H1 (cell line): ENCODE results near the gene NREP. TPM values are rescaled to one million over a fixed set of nuclear protein-coding genes. Genes with fewer than 3 reads are reported as not detected.

Experiments used
- CTCF ChIA-PET: fragments of 300-600 bp; sonication (Branson Sonifier 250); formaldehyde crosslinking; loops from one replicate; lab custom pipeline; 2021; ENCODE audit not compliant: partially characterized antibody; lab: Charles Lee
- POLR2A ChIA-PET: fragments of 300-600 bp; sonication (Branson Sonifier 250); formaldehyde crosslinking; loops from one replicate; lab custom pipeline; 2021; ENCODE audit warnings: inconsistent platforms; ENCODE audit not compliant: partially characterized antibody; lab: Charles Lee
- DNase-seq, 2 experiments: peaks; one replicate each; pipeline versions ENCODE4 v3.0.0 to v3.0.0-alpha.2; 2010 to 2022; ENCODE audit warnings: low spot score in 2 of 2, low read depth in 1 of 2, mixed read lengths in 1 of 2
- FAIRE-seq: peaks from 2 replicates; lab custom pipeline; 2011; peaks lifted over from hg19 to GRCh38; lab: Jason Lieb, UNC
- H2AFZ ChIP-seq: 2 replicates; pipeline ENCODE4 v1.8.1; 2012; ENCODE audit warnings: low read length, inconsistent platforms
- H2AK5ac ChIP-seq: 2 replicates; pipeline ENCODE4 v1.6.1; 2013; ENCODE audit warnings: low read depth, low read length
- H2BK120ac ChIP-seq: replicated peaks from 2 replicates; pipeline ENCODE3; 2013; ENCODE audit warnings: low read depth, low read length, inconsistent platforms
- H2BK12ac ChIP-seq: 2 replicates; pipeline ENCODE4 v1.6.1; 2013; ENCODE audit warnings: low read depth, low read length
- H2BK15ac ChIP-seq: 2 replicates; pipeline ENCODE4 v1.6.1; 2013; ENCODE audit warnings: low read length
- H2BK20ac ChIP-seq: 2 replicates; pipeline ENCODE4 v1.6.1; 2013; ENCODE audit warnings: low read length
- H2BK5ac ChIP-seq: 2 replicates; pipeline ENCODE4 v1.6.1; 2013; ENCODE audit warnings: low read depth, low read length
- H3K14ac ChIP-seq: 2 replicates; pipeline ENCODE4 v1.6.1; 2013; ENCODE audit warnings: inconsistent platforms; ENCODE audit not compliant: insufficient read length
- H3K18ac ChIP-seq: 2 replicates; pipeline ENCODE4 v1.6.1; 2013; ENCODE audit warnings: low read length; ENCODE audit errors: extremely low read depth
- H3K23ac ChIP-seq: 2 replicates; pipeline ENCODE4 v1.6.1; 2013; ENCODE audit warnings: inconsistent platforms; ENCODE audit not compliant: insufficient read length
- H3K23me2 ChIP-seq: 2 replicates; pipeline ENCODE4 v1.6.1; 2013; ENCODE audit warnings: low read depth, low read length
- H3K27ac ChIP-seq: 2 replicates; pipeline ENCODE4 v1.6.1; 2011; ENCODE audit warnings: low read depth, low read length, inconsistent platforms
- H3K27me3 ChIP-seq, 4 experiments: replicated peaks in 1 of 4; 1 replicate in 1 of 4; 2 replicates in 3 of 4; pipeline versions ENCODE4 v1.6.1 to v1.8.1; 2011 to 2013; ENCODE audit warnings: low read length in 3 of 4, mild to moderate bottlenecking in 3 of 4, inconsistent platforms in 2 of 4, mixed read lengths in 2 of 4, moderate library complexity in 1 of 4; ENCODE audit not compliant: control insufficient read depth in 3 of 4, insufficient read depth in 3 of 4; ENCODE audit errors: extremely low read depth in 1 of 4
- H3K36me3 ChIP-seq, 4 experiments: 2 replicates each; pipeline versions ENCODE4 v1.6.1 to v1.8.1; 2011 to 2013; ENCODE audit warnings: mild to moderate bottlenecking in 4 of 4, low read length in 3 of 4, moderate library complexity in 2 of 4, control low read depth in 1 of 4, inconsistent platforms in 1 of 4; ENCODE audit not compliant: insufficient read depth in 4 of 4, control insufficient read depth in 2 of 4
- H3K4ac ChIP-seq: replicated peaks from 2 replicates; pipeline ENCODE3; 2013; ENCODE audit warnings: low read length, low read depth, mixed read lengths, inconsistent platforms; ENCODE audit not compliant: insufficient read length
- H3K4me1 ChIP-seq, 4 experiments: replicated peaks in 1 of 4; 1 replicate in 1 of 4; 2 replicates in 3 of 4; pipeline versions ENCODE4 v1.6.1 to v1.8.1; 2011 to 2013; ENCODE audit warnings: low read length in 3 of 4, inconsistent platforms in 2 of 4, mixed read lengths in 1 of 4; ENCODE audit not compliant: insufficient read depth in 4 of 4, control insufficient read depth in 3 of 4
- H3K4me2 ChIP-seq, 2 experiments: 2 replicates each; pipeline versions ENCODE4 v1.6.1 to v1.8.1; 2011 to 2013; ENCODE audit warnings: low read depth in 2 of 2, low read length in 2 of 2, control low read depth in 1 of 2, inconsistent platforms in 1 of 2, mild to moderate bottlenecking in 1 of 2; ENCODE audit not compliant: insufficient read depth in 1 of 2
- H3K4me3 ChIP-seq, 4 experiments: fragments of 200-600, 300-600 bp in 1 of 4; sonication (generic), shearing (Covaris generic), sonication (Bioruptor Twin) in 1 of 4; 2 replicates each; pipeline versions ENCODE4 v1.5.1 to v1.8.1; 2011 to 2016; ENCODE audit warnings: low read length in 4 of 4, low read depth in 3 of 4, control low read depth in 2 of 4, inconsistent platforms in 2 of 4, mild to moderate bottlenecking in 2 of 4, mixed read lengths in 1 of 4, moderate library complexity in 1 of 4; ENCODE audit not compliant: insufficient read depth in 2 of 4; ENCODE audit errors: extremely low read depth in 1 of 4
- H3K56ac ChIP-seq: replicated peaks from 2 replicates; pipeline ENCODE3; 2013; ENCODE audit warnings: low read depth, mild to moderate bottlenecking, mixed read lengths, low read length, inconsistent platforms; ENCODE audit not compliant: insufficient read length
- H3K79me1 ChIP-seq: 2 replicates; pipeline ENCODE4 v1.6.1; 2013; ENCODE audit warnings: low read depth, low read length, control low read depth
- H3K79me2 ChIP-seq, 2 experiments: 2 replicates each; pipeline versions ENCODE4 v1.6.1 to v1.8.1; 2012 to 2013; ENCODE audit warnings: low read length in 2 of 2, mild to moderate bottlenecking in 2 of 2, inconsistent platforms in 1 of 2; ENCODE audit not compliant: insufficient read depth in 2 of 2, control insufficient read depth in 1 of 2
- H3K9ac ChIP-seq, 4 experiments: replicated peaks in 1 of 4; 1 replicate in 1 of 4; 2 replicates in 3 of 4; pipeline versions ENCODE4 v1.6.1 to v1.8.1; 2011 to 2013; ENCODE audit warnings: low read depth in 3 of 4, low read length in 3 of 4, control low read depth in 2 of 4, mild to moderate bottlenecking in 2 of 4, moderate library complexity in 2 of 4, inconsistent platforms in 1 of 4; ENCODE audit errors: extremely low read depth in 1 of 4
- H3K9me3 ChIP-seq, 2 experiments: 2 replicates each; pipeline versions ENCODE4 v1.6.1 to v1.8.1; 2012 to 2013; ENCODE audit warnings: mild to moderate bottlenecking in 2 of 2, moderate library complexity in 2 of 2, control low read depth in 1 of 2, inconsistent platforms in 1 of 2, low read depth in 1 of 2, low read length in 1 of 2, mixed read lengths in 1 of 2; ENCODE audit not compliant: insufficient read depth in 2 of 2
- H4K20me1 ChIP-seq, 2 experiments: replicated peaks in 1 of 2; 2 replicates each; pipeline versions ENCODE3 to v1.8.1; 2011 to 2013; ENCODE audit warnings: inconsistent platforms in 2 of 2, low read length in 2 of 2, mild to moderate bottlenecking in 1 of 2; ENCODE audit not compliant: insufficient read depth in 2 of 2, control insufficient read depth in 1 of 2
- H4K5ac ChIP-seq: 2 replicates; pipeline ENCODE4 v1.6.1; 2013; ENCODE audit warnings: low read length, low read depth, mixed read lengths, inconsistent platforms; ENCODE audit not compliant: insufficient read length
- H4K8ac ChIP-seq: 2 replicates; pipeline ENCODE4 v1.8.0; 2013; ENCODE audit warnings: mild to moderate bottlenecking, moderate library complexity, low read length, inconsistent platforms; ENCODE audit not compliant: insufficient read depth; ENCODE audit errors: extremely low read depth
- H4K91ac ChIP-seq: replicated peaks from 2 replicates; pipeline ENCODE3; 2013; ENCODE audit warnings: low read length, mixed read lengths, inconsistent platforms; ENCODE audit not compliant: insufficient read length
- BCL11A ChIP-seq, 2 experiments: IDR thresholded peaks; one replicate each; pipeline ENCODE4 v1.6.1; 2011; ENCODE audit warnings: low read depth in 2 of 2, low read length in 2 of 2, mild to moderate bottlenecking in 2 of 2
- KDM1A ChIP-seq: fragments of 200-600, 300-600 bp; sonication (generic); IDR thresholded peaks from 2 replicates; pipeline ENCODE4 v1.7.1; 2016; ENCODE audit warnings: mild to moderate bottlenecking, low read length, borderline replicate concordance
- KDM5A ChIP-seq: fragments of 200-600 bp; IDR thresholded peaks from 2 replicates; pipeline ENCODE4 v1.7.1; 2012; ENCODE audit warnings: mild to moderate bottlenecking, low read length, inconsistent platforms, mixed read lengths
- SP2 ChIP-seq: IDR thresholded peaks from 2 replicates; pipeline ENCODE4 v1.6.1; 2012; ENCODE audit warnings: mild to moderate bottlenecking, low read length, inconsistent platforms
- USF2 ChIP-seq: IDR thresholded peaks from 2 replicates; pipeline ENCODE4 v1.6.1; 2011; ENCODE audit warnings: low read length, improper control_type of control experiment
- WGBS, 2 experiments: shearing (Covaris generic) in 1 of 2; methylation state at CpG; one replicate each; pipeline versions ENCODE4 v1.1.6 to v1.1.7; 2013 to 2015; ENCODE audit warnings: low lambda C conversion rate in 2 of 2, mixed read lengths in 2 of 2, inconsistent platforms in 1 of 2, low coverage in 1 of 2, missing lambda C conversion rate in 1 of 2; ENCODE audit not compliant: insufficient replicate concordance in 2 of 2, insufficient coverage in 1 of 2, insufficient read length in 1 of 2; ENCODE audit errors: extremely low coverage in 1 of 2, missing lambda C conversion rate in 1 of 2; 5-methylcytosine and 5-hydroxymethylcytosine counted together
- polyA plus RNA-seq, 7 experiments: library from polyadenylated mRNA; depleted of rRNA in 3 of 7; stranded (reverse) in 5 of 7; unstranded in 2 of 7; fragments of >200 nt in 5 of 7; fragments of 200-250 nt in 2 of 7; gene quantifications; 1 replicate in 5 of 7; 2 replicates in 1 of 7; 4 replicates in 1 of 7; pipeline versions ENCODE4 v1.2.1 to v1.2.3, GENCODE V29; 2011 to 2013; ENCODE audit warnings: missing spikeins in 2 of 7, mixed read lengths in 2 of 7
- total RNA-seq: library from RNA; stranded (reverse); fragmentation: NEBNext Ultra II Directional; extraction: Animal tissue kit (Norgen Biotek cat#: 25700); gene quantifications from 2 replicates; pipeline ENCODE4 v1.2.1, GENCODE V29; 2021

The NREP gene
- total and polyA plus RNA-seq, 2 of the 8 experiments (the other 6 are each of a cell fraction or from before 2014, with no cell fraction given), result 254 to 301 TPM

GRCh38 chr5:111745075-111745739, 11.8 kb downstream of the NREP start:
- Histone ChIP-seq H3K4me1 (peaks cover 2 to 21% (median 12%) of the 10 kb centered on the region in 4 experiments; a peak in 6 of 7 replicates), H2AFZ (no peak overlapping the region), H3K36me3 (peaks cover 0 to 9% (median 4%) of the 10 kb centered on the region in 4 experiments; a peak in 5 of 8 replicates), H3K27ac (no peak overlapping the region), H3K14ac (no peak overlapping the region), H3K79me1 (peaks cover 4% of the 10 kb centered on the region), H3K18ac (no peak overlapping the region), H3K4me3 (no peak overlapping the region), H4K8ac (no peak overlapping the region), H3K23ac (no peak overlapping the region), H2BK15ac (no peak overlapping the region), H3K9ac (no peak overlapping the region), H2BK20ac (no peak overlapping the region), H3K79me2 (peaks cover 8 to 99% of the 10 kb centered on the region in 2 experiments; a peak in 3 of 4 replicates), H3K9me3 (no peaks in the 10 kb centered on the region), H2AK5ac (no peak overlapping the region), H3K4ac (no peak overlapping the region), H2BK12ac (no peak overlapping the region), H3K4me2 (no peak overlapping the region), H4K5ac (no peak overlapping the region), H4K91ac (no peak overlapping the region), H2BK120ac (no peak overlapping the region), H3K23me2 (no peaks in the 10 kb centered on the region), H3K27me3 (no peaks in the 10 kb centered on the region), H4K20me1 (peaks cover 4 to 22% of the 10 kb centered on the region in 2 experiments), H3K56ac (no peak overlapping the region), H2BK5ac (no peak overlapping the region)
- TF ChIP-seq USF2, result no peak
- TF ChIP-seq KDM5A, result no peak
- no peak for TF ChIP-seq BCL11A (IDR thresholded peaks at IDR 0.05; ENCODE audit: low read depth in 2 of 2, low read length in 2 of 2)
- peak; percentile 70 for TF ChIP-seq KDM1A
- TF ChIP-seq SP2, result no peak
- ChIA-PET CTCF (no interaction called here), POLR2A (interaction anchor here (0.6 to 2.8 kb wide), 4 partner anchors 9 to 781 kb away, joined by 3 to 15 read pairs (median 6); partner anchors contain the start of gene NREP)
- WGBS, 2 experiments, result 81% methylated on average over 4 of the region's 4 CpGs; no CpG with 5 or more reads in 1 of the 2 experiments
- FAIRE-seq, result no peak
- no peak for DNase-seq
